Chondrocyte (in vitro differentiated cells): Measurements from ENCODE around the gene PTTG1. TPM values are rescaled to one million over a fixed set of nuclear protein-coding genes. Genes with fewer than 3 reads are reported as not detected.

ENCODE experiments used
- DNase-seq: peaks from one replicate; pipeline ENCODE4 v3.0.0; 2021; ENCODE audit warnings: mixed read lengths, low spot score
- H3K27ac Mint-ChIP-seq: one replicate; pipeline ENCODE4 v1.8.0; 2021; ENCODE audit warnings: mild to moderate bottlenecking, moderate library complexity, mixed read lengths; ENCODE audit not compliant: unreplicated experiment
- H3K27me3 Mint-ChIP-seq: 2 replicates; pipeline ENCODE4 v1.8.0; 2021; ENCODE audit warnings: low read depth, mixed read lengths
- H3K36me3 Mint-ChIP-seq: 2 replicates; pipeline ENCODE4 v1.8.0; 2021; ENCODE audit warnings: low read depth, mixed read lengths
- H3K4me1 Mint-ChIP-seq: 2 replicates; pipeline ENCODE4 v1.8.0; 2021; ENCODE audit warnings: low read depth, mild to moderate bottlenecking, mixed read lengths
- H3K4me3 Mint-ChIP-seq: one replicate; pipeline ENCODE4 v1.8.0; 2021; ENCODE audit warnings: mild to moderate bottlenecking, moderate library complexity, mixed read lengths; ENCODE audit not compliant: unreplicated experiment
- H3K9me3 Mint-ChIP-seq: 2 replicates; pipeline ENCODE4 v1.8.0; 2021; ENCODE audit warnings: low read depth, mixed read lengths
- total RNA-seq: library from RNA; stranded (reverse); gene quantifications from 3 replicates; pipeline ENCODE4 v1.2.1, GENCODE V29; 2021
- TF ChIP-seq, protein P1 (sequence below): fragments of 200-600 bp; sonication (generic); IDR thresholded peaks from 2 replicates; pipeline ENCODE4 v1.5.0; 2021; ENCODE audit warnings: antibody characterized with exemption, mild to moderate bottlenecking, moderate library complexity

Gene PTTG1
- total RNA-seq, 1 donor from 2014 or later = 15.5 TPM

DNA sequence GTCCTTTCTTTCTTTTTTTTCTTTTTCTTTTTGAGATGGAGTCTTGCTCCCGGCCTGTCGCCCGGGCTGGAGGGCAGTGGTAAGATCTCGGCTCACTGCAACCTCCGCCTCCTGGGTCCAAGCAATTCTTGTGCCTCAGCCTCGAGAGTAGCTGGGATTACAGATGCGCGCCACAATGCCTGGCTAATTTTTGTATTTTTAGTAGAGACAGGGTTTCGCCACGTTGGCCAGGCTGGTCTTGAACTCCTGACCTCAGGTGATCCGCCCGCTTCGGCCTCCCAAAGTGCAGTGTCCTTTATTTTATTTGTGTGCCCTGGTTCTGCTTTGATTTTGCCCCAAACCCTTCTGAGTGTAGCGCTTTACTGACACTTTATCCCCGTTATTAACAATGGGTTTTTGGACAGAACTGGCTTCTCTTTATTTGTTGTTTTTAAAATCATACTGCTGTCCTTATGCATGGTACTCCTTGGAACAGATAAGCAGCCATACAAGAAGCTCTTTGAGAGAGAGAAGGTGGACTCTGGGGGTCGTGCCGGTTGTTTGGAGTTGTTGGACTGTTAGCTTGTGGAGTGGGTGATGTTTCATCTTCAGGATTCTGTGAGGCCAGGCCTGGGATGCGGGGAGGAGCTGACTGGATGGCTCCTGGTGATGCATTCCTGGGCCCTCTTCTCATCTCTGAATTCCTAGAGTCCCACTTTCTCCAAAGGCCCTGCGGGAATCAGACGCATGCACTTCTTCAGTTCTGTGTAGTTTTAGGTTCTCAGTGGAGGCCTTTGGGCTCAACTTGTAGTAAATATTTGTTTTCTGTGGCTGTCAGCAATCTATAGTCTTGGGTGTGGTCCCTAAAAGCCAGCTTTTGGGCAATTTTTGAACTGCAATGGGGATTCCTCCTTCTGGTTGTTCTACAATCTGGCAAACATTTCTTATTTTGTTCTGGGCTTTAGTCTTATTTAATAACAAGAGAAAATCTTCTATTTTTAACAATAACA, 47.8 kb downstream of the PTTG1 start:
- TF ChIP-seq, protein P1, sequence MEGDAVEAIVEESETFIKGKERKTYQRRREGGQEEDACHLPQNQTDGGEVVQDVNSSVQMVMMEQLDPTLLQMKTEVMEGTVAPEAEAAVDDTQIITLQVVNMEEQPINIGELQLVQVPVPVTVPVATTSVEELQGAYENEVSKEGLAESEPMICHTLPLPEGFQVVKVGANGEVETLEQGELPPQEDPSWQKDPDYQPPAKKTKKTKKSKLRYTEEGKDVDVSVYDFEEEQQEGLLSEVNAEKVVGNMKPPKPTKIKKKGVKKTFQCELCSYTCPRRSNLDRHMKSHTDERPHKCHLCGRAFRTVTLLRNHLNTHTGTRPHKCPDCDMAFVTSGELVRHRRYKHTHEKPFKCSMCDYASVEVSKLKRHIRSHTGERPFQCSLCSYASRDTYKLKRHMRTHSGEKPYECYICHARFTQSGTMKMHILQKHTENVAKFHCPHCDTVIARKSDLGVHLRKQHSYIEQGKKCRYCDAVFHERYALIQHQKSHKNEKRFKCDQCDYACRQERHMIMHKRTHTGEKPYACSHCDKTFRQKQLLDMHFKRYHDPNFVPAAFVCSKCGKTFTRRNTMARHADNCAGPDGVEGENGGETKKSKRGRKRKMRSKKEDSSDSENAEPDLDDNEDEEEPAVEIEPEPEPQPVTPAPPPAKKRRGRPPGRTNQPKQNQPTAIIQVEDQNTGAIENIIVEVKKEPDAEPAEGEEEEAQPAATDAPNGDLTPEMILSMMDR = no peak
- H3K4me3 Mint-ChIP-seq = no peak overlapping the region
- no peaks in the 10 kb centered on the region for H3K9me3 Mint-ChIP-seq
- no peaks in the 10 kb centered on the region for H3K36me3 Mint-ChIP-seq
- H3K27ac Mint-ChIP-seq = no peak overlapping the region
- H3K4me1 Mint-ChIP-seq = peaks cover 7% of the 10 kb centered on the region
- H3K27me3 Mint-ChIP-seq = no peaks in the 10 kb centered on the region
- no peak for DNase-seq

DNA sequence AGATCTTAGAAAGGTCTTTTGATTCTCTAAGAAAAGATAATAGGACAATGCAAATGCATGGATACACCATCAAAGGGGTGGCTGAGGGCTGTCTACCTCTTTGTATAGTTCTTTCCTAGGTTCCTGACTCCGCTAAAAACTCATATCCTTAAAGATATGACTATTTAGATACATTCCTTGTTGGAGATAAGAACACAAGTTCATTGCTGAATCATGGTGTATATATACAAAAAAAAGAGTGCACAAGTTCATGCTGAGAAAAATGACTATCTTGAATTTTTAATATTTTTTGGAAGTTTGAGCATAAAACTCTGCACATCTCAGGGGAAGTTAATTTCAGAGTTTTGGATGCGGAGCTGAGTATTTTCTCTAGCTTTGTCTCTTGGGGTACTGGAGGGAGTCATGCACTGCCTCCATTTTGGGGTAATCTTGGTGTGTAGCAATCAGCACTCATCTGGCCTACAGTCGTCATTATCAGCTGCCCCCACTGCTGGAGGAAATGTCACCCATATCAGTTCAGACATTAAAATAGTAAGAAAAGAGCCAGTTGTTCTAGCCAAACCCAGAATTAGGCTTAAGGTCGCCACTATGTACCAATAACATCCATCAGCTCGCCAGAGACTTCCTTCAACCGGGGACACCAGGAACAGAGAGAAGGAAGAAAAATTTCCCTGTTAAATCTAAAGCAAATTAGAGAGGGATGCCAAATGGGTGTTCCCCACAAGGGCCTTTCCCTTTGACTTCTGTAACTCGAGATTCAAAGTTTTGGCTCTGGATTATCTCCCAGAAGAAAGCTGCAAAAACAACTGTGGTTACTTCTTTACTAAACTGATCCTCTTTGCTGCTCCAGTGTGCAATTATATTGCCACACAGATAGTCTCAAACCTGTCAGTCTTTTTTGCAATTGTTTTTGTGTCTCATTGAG, 49.0 kb downstream of the PTTG1 start:
- H3K4me1 Mint-ChIP-seq = peaks cover 7% of the 10 kb centered on the region
- no peaks in the 10 kb centered on the region for H3K36me3 Mint-ChIP-seq
- H3K27ac Mint-ChIP-seq = no peak overlapping the region
- no peak for DNase-seq
- H3K27me3 Mint-ChIP-seq = no peaks in the 10 kb centered on the region
- no peaks in the 10 kb centered on the region for H3K9me3 Mint-ChIP-seq
- no peak overlapping the region for H3K4me3 Mint-ChIP-seq
- TF ChIP-seq, protein P1 = no peak

DNA sequence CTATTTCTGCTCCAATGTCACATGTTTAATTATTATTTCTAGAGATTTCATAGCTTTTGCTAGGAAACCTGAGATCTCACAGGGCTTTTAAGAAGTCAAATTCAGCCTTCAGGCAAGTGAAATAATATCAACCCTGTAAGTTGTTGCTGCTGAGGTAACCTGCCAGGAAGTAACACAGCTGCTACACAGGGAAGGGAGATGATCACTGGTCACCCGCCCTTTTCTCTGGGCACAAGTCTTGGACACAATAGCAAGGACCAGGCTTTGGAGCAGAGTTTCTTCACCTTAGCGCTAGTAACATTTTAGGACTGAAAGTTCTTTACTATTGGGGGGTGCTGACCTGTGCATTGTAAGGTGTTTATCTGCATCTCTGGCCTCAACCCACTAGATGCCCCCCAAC, 50.1 kb downstream of the PTTG1 start:
- peaks cover 7% of the 10 kb centered on the region for H3K4me1 Mint-ChIP-seq
- H3K27me3 Mint-ChIP-seq = no peaks in the 10 kb centered on the region
- H3K27ac Mint-ChIP-seq = no peak overlapping the region
- no peak for DNase-seq
- no peak overlapping the region for H3K4me3 Mint-ChIP-seq
- TF ChIP-seq, protein P1 = no peak
- H3K9me3 Mint-ChIP-seq = no peaks in the 10 kb centered on the region
- no peaks in the 10 kb centered on the region for H3K36me3 Mint-ChIP-seq

DNA sequence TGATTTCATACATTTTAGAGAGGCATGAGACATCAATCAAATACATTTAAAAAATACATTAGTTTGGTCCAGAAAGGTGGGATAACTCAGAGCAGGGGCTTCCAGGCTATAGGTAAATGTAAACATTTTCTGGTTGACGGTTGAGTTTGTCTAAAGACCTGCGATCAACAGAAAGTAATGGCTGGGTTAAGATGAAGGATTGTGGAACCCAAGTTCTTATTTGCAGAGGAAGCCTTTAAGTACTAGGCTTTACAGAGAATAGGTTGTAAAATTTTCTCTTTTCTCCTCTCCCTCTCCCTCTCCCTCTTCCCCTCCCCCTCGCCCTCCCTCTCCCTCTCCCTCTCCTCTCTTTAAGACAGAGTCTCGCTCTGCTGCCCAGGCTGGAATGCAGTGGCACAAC, 50.8 kb downstream of the PTTG1 start:
- no peaks in the 10 kb centered on the region for H3K9me3 Mint-ChIP-seq
- H3K27me3 Mint-ChIP-seq = no peaks in the 10 kb centered on the region
- no peaks in the 10 kb centered on the region for H3K36me3 Mint-ChIP-seq
- H3K4me1 Mint-ChIP-seq = peaks cover 6% of the 10 kb centered on the region
- no peak overlapping the region for H3K4me3 Mint-ChIP-seq
- TF ChIP-seq, protein P1 = no peak
- H3K27ac Mint-ChIP-seq = no peak overlapping the region
- DNase-seq = no peak

DNA sequence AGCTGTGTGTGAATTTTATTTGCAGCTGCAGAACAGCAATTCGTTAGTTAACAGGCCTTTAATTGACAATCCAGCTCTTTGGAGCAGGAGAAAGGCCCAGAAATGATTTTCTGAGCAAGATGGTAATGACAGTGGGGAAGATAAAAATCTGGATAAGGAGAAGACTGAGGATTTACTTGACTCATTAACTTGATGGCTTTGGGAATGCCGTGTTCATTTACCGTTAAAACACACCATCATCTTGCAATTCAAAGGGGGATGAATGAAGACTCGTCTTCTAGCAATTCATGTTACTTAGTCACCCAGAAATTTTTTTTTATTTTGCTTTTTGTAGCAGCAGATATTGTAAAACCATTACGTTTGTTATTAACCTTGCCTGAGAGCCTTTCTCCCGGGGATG, 52.0 kb downstream of the PTTG1 start:
- Mint-ChIP-seq H3K27ac (no peak overlapping the region), H3K4me3 (no peak overlapping the region), H3K36me3 (no peaks in the 10 kb centered on the region), H3K4me1 (peaks cover 4% of the 10 kb centered on the region), H3K27me3 (no peaks in the 10 kb centered on the region), H3K9me3 (no peaks in the 10 kb centered on the region)
- TF ChIP-seq, protein P1 = no peak
- DNase-seq = no peak
